ENCODE data around the gene CDH4.

GRCh38 chr20:61837200-61837599, 585.1 kb downstream of the CDH4 start:
- TF ChIP-seq CTCF (IDR thresholded peaks at IDR 0.05) = no peak
- TF ChIP-seq POLR2A (IDR thresholded peaks at IDR 0.05) = no peak
- TF ChIP-seq EP300 (IDR thresholded peaks at IDR 0.05; ENCODE audit: low read depth) = no peak
- TF ChIP-seq POLR2AphosphoS5 (IDR thresholded peaks at IDR 0.05) = no peak
